HG03432 (cell line): ENCODE results near the gene MUC4.
"Not testable (repeated sequence)": the region's sequence is repeated elsewhere in the genome, so short reads cannot be mapped to it uniquely, and the experiment has no call there.

Experiments
- ATAC-seq: cut with Tn5 transposase; IDR thresholded peaks from one replicate; pipeline ENCODE4 v1.9.1; 2021; ENCODE audit warnings: mild to moderate bottlenecking, moderate library complexity; ENCODE audit not compliant: unreplicated experiment

The MUC4 gene

DNA sequence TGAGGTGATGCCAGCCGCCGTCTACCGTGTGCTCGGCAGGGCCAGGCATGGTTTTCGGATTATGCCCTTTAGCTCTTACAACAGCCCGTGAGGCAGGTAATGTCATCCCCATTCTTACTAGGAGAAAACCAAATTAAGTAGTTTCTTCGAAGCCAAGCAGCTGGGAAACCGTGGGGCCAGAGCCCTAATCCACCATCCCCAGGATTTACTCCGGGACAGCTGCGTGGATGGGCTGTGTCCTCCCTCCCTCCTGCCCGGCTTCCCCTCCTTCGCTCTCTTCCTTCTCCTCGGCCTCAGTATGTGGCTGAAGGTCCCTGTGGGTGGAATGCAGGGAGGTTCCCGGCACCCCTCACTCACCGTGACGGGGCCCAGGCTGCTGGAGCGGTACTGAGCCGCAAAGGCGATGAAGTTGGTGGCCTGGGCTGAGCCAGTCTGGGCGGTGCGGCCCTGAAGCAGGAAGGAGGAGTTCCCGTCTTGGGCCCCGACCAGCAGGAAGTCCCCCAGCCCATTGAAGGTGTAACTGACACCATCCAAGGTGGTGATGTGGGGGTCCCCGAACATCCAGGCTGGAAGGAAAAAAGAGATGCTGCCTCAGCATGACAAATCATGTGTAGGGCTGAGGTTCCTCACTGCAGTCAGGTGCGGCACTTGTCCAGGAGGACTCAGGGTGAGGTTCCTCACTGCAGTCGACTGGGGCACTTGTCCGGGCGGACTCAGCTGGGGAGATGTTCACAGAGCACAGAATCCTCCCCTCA, 48.5 kb downstream of the MUC4 start:
- ATAC-seq = no peak

DNA sequence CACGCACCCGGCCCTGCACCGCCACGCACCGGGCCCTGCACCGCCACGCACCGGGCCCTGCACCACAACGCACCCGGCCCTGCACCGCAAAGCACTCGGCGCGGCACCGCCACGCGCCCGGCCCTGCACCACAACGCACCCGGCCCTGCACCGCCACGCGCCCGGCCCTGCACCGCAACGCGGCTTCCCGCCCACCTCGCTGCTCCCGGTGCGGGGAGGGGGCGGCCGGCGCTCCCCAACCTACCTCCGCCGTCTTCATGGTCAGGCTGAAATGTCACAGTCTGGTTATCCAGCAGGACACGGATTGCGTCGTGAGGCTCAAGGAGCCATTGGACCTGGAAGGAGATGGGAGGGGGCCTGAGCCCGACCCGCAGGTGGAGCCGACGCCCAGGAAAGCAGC, 49.1 kb downstream of the MUC4 start:
- ATAC-seq = no peak

DNA sequence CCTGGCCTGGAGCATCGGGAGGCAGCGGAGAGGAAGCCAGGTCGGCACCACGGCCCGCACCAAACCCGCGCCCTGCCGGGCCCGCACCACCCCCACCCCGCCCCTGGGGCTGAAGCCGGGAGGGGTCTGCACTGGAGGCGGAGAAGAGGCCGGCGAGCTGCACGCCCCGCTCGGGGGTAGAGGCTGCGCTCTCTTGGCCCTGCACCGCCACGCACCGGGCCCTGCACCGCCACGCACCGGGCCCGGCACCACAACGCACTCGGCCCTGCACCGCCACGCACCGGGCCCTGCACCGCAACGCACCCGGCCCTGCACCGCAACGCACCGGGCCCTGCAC, 49.5 kb downstream of the MUC4 start:
- no peak for ATAC-seq

DNA sequence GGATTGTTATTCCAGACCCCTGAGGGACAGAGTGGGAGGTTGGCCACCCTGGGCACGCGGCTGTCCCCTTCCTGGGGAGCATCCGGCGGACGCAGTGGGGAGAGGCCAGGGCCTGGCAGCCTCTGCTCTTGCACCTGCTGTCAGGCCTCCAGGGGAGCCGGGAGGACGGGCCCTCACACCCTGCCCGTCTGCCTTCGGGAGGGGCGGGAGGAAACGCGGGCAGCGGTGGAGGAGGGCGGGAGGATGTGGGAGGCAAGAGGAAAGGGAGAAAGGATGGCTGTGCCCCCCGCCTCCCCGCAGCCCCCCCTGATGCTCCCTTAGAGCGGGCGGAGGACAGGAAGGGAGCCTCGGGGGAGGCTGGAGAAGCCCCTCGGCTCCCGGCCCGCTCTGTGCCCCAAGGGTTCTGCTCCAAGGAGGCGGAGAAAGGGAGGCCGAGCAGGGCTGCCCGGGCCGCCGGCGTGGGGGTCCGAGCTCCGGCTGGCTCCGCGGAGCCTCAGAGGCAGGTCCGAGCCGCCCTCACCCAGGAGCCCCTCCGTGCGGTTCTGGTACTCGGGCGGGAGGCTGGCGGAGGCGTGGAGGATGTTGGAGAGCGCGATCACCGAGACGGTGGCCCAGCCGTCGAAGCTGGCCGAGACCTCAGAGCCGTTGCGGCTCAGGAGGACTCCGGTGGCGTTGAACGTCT, 50.0 kb downstream of the MUC4 start:
- ATAC-seq = no peak

DNA sequence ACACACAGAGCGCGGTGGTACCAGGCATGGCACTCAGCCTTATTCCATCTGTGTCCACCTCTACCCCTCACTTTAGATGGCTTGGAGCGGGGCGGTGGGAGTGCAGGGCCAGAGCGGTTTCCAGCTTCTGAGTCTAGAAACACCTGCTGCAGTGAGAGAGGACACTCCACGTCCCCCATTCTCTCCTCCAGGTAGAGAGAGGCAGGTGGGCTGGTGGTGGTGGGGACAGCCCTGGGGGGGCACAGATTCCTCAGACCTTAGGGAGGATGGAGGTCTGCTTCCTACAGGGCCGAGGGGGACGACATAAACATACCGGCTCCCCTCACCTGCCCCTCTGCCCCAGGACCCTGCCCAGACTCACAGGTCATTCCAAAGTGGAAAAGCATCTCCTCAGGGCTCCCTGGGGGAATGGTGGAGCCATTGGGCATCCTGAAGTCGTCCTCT, 50.6 kb downstream of the MUC4 start:
- ATAC-seq = no peak

DNA sequence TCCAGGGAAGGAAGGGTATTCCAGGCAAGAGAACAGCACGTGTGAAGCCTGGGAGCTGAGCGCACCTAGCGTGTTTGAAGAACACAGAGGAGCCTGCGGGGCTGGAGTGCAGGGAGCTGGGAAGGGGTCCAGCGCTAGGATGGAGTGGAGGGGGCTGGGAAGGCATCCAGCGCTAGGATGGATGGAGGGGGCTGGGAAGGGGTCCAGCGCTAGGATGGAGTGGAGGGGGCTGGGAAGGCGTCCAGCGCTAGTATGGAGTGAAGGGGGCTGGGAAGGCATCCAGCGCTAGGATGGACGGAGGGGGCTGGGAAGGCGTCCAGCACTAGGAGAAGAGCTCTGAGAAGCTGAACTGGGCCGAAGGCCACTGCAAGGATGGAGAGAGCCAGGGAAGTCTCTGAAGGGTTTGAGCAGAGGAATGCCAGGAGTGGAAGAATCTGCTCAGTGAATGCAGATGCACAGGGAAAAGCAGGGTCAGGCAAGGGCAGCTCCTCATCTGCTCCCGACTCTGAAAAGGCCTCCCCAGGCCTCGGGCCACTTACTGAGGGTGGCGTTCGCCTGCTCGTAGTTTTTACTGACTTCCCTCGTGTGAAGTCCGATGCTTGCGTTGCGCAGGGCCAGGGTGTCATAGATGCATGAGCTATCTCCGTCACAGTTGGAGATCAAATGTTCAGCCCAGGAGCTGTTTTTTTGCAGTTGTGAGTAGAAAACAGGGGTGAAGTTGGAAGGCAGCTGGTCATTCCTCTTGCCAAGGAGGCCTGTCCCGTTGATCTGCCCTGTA, 51.2 kb downstream of the MUC4 start:
- no peak for ATAC-seq

DNA sequence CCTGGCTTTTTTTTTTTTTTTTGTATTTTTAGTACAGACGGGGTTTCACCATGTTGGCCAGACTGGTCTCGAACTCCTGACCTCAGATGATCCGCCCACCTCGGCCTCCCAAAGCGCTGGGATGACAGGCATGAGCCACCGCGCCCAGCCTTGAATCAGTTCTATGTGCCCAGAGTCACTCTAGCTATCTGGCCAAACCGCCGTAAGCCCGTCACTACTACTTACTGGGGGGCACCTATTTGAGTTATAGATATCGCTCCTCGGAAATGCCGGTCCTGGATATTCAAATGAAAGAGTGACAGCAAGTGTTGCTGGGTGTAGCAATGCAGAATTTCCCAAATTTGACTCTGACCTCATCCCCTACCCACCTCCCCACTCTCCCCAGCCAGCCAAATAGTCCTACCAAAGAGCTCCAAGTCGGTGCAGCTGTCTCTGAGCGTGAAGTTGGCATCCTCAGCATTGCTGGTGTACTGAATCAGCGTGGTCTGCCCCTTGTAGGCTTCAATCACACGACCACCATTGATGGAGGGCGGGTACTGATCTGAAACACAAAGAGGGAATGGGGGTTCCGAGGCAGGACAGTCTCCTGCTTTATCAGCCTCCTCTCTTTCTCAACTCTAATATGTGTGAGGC, 52.9 kb downstream of the MUC4 start:
- no peak for ATAC-seq

DNA sequence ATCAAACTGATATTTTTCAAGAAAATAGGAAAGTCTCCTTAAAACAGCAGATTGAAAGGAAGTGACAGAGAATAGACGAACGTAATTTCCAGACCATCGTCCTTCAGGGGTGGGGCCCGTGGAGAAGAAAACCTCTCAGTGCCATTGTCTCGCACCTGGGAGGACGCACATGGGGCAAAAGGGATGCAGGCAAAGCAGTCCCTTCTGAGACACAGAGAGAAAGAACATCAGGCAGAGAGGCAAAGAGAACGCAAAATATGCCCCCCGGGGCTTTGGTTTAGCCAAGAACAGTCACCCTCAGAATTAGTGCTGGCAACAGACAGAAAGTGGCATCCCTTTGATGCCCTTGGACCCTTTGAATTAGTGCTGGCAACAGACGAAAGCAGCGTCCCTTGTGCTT, 53.9 kb downstream of the MUC4 start:
- no peak for ATAC-seq

DNA sequence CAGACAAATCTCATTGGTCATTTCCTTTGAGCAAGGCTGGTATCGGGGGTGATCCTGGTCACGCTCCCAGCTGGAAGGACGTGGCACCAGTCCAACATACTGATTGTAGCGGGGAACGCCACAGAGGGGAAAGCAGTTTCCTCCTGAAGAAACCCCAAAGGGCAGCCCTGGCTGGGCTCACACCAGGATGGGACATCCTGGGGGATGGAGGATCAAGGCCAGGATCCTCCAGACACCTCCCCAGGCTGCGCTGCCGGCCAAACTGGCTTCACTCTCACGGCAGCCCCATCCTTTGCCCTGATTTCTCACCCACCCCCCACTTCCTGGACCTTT, 54.3 kb downstream of the MUC4 start:
- ATAC-seq = no peak

DNA sequence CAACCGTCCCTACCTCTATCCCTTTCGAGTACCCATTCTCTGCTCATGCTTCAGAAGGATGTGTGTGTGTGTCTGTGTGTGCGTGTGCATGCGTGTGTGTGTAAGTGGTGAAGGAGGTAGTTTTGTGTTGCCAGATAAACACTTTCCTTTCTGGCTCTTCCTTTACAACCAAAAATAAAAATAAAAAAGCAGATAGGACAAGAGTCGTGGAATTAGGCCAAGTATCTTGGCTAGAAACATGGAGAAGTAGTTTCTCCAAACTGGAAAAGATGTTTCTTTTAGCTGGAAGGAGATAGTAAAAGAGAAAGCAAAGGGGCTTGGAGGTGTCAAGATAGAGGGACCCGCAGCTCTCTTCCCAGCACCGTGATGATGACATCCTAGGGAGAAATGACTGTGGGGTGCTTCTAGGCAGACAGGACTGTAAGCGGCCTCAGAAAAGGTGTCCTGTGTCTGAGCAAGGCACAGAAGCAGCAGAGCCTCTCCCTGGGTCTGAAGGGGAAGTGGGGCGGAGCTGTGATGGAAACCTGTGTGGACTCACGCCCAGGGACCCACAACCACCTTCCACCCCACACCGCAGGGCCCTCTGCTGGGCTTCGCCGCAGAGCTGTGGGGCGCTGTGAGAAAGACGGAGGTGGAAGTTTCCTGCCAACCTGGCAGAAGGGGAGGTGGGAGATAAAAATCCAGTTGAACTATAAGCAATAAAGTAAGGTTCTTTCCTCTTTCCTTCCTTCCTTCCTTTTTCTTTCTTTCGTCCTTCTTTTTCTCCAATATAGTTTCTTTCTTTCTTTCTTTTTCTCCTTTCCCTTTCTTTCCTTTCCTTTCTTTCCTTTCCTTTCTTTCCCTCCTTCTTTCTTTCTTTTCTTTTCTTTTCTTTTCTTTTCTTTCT, 55.7 kb downstream of the MUC4 start:
- no peak for ATAC-seq

DNA sequence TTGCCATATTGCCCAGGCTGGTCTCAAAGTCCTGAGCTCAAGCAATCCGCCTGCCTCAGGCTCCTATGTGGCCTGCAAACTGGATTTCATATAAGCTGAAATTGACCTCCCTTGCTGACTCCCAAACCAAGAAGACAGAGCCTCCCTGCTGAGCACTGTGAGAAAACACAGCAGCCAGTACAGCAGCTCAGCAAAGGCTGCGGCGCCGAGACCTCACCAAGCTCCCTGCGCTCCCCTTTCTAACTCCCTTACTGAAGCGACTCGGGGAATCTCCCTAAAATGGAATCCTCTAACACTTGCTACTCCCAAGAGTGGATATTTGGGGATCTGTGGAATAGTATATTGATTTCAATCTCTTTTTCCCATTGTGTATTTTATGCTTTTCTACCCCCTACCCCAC, 56.3 kb downstream of the MUC4 start:
- ATAC-seq = no peak

DNA sequence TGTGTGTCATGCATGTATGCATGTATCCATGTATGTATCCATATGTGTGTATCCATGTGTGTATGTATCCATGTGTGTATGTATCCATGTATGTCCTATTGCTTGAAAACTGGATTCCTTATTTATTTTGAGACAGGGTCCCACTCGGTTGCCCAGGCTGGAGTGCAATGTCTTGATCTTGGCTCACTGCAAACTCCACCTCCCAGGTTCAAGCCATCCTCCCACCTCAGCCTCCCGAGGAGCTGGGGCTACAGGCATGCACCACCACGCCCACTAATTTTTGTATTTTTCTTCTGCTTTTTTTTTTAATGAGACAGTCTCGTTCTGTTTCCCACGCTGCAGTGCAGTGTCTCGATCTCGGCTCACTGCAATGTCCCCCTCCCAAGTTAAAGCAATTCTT, 56.8 kb downstream of the MUC4 start:
- ATAC-seq = no peak

DNA sequence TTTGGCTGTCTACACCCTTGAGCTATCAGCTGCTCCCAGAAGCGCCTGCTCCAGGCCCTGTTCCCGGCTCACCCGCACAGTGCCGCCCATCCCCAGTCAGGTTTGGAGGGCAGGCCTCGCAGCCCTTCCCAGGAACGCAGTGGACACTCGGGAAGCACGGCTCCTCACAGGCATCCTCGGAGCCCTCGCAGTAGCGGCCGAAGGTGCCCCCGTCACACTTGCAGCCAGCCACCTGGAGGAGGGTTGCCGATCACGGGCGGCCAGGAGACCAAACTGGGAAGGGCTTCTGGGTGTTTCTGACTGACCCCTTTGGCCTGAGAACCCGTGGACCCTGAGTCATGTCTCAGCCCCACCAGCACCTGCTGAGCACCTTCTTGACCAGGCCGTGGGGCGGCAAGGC, 57.6 kb downstream of the MUC4 start:
- ATAC-seq = no peak

DNA sequence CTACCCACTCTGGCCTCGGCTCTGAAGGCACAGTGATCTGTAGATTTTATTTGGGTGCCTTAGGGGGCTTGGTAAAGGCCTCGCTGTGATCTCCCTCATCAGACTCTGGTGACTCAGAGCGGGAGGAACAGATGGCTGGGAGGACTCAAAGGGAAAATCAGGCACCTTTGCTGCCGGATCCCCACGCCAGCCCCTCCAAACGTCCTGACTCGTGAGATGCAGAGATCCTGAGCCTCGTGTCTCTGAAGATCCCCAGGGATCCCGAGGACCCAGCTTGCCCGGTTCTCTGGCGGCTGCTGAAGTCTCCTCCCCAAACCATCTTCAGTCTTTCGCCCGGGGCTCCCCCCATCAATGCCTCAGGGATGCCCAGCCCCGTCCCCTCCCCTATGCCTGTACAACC, 58.1 kb downstream of the MUC4 start:
- ATAC-seq = no peak

DNA sequence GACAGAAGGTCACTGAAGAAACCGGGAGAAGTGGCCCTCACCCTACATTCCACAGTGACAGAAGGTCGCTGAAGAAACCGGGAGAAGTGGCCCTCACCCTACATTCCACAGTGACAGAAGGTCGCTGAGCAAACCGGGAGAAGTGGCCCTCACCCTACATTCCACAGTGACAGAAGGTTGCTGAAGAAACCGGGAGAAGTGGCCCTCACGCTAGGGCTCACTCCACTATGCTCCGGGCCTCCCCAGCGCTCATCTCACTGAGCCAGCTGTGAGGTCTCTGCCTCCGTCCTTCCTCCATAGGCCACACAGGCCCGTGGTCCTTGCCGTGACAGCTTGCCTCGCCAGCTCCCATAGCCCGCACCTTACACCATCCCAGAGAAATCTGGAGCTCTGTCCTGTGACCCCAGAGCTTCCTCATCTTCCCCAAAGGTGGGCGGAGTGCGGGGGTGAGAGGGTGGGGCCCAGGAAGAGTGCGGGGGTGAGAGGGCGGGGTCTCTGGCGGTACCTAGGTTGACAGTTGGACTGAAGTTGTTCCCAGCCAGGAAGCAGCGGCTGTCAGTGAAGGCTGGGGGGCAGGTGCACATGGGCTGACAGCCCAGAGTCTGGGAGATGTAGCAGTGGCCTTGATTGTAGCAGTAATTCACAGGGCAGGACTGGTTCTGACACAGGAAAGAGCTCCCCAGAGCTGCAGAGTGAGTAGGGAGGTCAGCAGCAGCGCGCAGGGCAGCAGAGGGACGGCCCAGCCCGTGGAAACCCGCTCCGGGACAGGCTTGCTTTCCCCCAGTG, 59.0 kb downstream of the MUC4 start:
- no peak for ATAC-seq

DNA sequence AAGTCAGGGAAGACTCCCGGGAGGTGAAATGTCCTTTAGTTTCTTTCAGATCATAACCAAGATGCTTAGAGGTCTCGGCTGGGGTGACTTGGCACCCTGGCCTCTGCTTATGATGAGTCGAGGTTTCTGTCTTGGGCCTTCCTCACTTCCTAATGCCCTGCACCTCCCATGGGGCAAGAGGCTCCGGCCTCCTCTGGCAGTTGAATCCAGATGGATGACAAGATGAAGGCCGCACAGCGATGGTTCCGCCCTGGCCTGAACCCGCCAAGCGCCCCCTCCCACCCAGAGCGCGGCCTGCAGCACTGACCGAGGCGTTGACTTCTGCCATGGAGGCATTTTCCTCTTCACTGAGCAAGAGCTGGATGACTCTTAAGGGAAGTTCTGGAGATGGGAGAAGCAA, 59.7 kb downstream of the MUC4 start:
- ATAC-seq = no peak

DNA sequence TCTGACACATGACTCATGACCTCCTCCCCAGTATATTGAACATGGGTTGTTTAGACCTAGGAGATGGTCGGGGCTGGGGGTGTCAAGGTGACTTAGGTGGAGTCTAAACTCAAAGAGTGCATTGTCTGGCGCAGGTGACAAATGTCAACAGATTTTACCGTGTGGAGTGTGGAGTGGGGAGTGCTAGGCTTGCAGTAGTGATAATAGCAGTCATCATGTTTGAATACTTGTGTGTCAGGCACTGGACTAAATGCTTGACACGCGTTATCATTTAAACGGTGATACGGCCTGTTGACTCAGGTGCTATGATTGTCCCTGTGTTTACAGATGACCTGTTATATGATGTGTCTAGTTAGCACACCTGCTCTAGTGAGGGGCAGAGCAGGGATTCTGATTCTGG, 60.2 kb downstream of the MUC4 start:
- no peak for ATAC-seq

DNA sequence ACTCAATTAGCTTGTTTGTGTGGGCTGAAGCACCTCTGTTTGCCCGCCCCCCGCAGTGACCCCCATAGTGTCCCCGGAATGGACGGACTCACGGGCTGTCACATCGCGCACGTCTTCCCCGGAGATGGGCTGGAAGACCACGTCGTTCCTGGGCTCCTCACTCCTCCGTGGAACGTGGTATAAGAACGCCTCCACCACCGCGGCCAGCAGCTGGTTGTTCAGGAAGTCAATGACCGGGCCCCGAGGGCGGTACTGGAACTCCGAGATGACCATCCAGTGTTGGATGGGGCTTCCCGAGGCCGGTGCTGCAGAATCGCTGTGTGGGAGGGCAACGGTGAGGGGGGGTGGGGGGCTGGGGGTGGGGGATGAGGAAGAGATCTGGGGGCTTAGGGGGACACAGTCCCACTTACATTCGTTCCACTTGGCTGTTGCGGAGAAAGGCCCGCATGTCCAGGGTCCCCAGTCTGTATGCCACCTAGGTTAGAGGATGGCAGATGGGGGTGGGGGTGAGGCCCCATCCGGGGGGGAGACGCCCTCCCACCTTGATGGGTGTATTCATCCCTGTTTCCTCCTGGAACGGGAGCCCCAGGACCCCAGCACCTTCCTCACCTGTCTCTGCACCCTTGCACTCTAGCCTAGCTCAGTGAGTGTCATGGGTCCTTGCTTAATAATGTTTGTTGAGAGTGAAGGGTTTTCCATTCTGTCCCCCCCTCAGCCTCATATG, 60.8 kb downstream of the MUC4 start:
- ATAC-seq = no peak

DNA sequence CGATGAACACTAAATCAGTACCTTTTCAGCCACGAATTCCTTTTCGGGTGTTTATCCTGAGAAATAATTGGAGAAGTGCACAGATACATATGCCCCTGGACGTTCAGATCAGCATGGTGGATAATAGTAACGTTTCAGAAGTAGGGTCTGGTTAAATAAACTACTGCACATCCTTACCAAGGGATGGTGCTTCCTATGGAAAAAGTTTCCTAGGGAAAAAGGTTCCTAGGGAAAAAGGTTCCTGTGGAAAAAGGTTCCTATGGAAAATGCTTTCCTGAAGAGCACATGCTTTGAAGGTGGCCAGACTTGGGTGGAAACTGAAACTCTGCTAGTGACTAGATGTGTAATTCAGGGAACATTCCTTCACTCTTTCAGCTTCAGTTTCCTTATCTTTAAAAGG, 62.6 kb downstream of the MUC4 start:
- ATAC-seq = not testable (repeated sequence)
